CD4-positive, alpha-beta T cell treated with Interleukin-15 for 4 hours (primary cell): ENCODE measurements around the gene IL11RA.
A peak's percentile ranks its signal among the peaks of the same experiment; 100 is the strongest.

Experiments used
- DNase-seq: peaks from one replicate; pipeline ENCODE4 v3.0.0-alpha.2; 2020; ENCODE audit warnings: low spot score

The IL11RA gene

DNA sequence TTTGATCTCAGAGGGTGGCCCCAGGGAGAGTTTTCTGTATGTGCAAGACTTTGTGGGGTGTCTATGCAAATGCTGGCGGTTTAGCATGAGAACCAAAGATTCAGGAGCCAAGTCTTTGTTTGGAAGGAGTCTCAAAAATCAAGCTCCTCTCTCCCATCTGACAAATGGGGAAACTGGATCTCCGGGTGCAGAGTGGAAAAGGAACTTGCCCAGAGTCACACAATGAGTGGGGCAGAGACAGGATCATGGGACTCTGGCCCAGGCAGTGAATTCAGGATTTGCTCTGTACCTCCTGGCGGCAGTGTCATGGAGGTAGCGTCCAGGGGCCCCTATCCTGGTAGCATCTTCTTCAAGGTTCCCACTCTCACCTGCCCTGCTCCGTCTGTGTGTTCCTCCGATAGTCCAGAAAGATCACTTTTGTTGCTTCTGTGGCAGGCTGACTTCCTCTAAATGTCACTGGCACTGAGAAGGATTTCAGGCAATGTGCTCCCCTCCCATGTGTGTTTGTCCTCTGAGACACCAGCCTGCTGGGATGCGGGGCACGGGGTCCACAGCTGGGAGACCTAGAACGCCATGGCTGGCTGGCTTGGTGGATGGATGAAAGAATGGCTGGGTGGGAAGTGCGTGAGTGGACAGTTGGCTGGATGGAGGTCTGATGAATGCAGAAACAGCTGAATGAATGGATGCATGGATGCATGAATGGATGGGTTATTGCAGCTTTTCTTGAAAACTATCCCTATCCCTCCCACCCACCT is 35.5 kb downstream of the IL11RA start:
- DNase-seq: no peak

- DNase-seq: no peak
Measured at GRCh38 chr9:34688329-34689115, 36.5 kb downstream of the IL11RA start.

GRCh38 chr9:34689116-34689470 is 37.1 kb downstream of the IL11RA start:
- no peak for DNase-seq

- no peak for DNase-seq
Measured at GRCh38 chr9:34689512-34689911, 37.5 kb downstream of the IL11RA start.

DNA sequence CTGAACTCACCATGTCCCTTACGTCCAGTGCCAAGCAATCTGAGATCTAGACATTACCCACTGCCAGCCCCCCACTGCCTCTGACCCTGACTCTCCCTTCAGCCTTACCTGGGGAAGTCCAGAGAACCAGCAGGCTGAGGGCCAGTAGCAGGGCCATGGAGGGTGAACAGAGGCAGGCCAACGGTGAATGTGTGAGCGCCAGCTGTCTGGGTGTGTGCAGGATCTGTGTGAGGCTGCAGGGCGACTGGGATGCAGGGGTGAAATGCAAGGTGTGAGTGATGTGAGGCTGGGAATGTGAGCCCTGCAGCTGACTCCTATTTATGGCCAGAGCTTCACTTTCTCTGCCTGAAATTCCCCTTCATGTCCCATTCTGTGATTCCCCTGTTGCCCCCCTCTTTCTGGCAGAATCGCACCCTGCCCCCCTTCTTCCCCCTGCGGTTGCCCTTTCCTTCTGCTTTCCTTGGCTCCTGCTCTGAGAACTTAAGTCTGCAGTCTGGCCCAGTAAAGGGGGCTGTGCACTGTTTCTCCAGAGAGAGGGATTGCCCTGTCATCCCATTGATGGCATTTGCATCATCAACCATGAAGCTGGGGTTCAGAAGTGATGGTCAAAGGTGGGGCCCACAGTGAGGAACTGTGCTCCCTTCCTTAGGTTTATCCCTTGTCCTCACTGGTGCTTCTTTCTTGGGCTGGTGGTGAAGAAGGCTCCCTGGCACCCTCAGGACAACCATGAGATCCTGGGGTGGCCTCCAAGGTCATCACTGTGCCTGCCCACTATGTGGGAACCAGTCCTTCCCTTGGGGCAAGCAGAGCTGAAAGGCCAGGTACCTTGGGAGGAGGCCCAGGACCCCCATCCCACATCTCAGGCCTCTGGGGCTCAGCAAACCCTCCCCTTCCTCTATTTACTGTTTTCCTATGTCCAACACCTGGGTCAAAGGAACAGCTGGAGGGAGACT is 39.3 kb downstream of the IL11RA start, which contains the start of gene CCL19:
Gene CCL19 (minus strand): TSS at position 294 of the 953 bp plus-strand sequence. CDS start 137 bp downstream, at position 157.
- DNase-seq: no peak

DNA sequence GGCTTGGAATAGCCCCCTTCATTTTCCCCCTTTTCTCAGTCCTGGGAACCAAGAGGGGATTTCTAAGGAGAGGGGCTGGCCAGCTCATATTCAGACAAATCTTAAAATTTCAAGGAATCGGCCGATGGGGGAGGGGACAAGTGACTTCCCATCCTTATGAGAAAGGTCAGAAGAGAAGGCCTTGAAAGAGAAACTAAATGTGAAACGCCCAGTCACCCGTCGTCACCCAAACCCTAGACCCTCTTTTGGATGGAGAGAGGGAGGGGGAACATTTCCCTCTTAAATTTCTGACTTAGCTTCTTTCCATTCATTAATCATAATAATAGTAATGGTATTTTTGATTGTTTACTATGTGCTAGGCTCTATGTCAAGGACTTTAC is 39.9 kb downstream of the IL11RA start:
- DNase-seq: no peak

DNA sequence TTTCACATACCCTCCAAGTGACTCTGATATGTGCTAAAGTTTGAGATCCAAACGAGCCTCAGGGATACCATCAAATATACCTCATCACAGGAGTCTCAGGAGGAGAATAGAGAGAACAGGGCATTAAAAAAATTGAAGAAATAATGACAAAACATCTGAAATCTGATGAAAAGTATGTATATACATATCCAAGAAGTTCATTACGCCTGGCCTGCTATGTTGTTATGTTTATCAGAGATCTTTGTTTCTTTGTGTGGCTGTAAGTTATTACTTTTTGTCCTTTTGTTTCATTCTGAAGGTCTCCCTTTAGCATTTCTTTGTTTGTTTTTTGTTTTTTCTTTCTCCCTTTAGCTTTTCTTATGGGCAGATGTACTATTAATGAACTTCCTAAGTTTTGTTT is 41.6 kb downstream of the IL11RA start:
- DNase-seq: no peak

GRCh38 chr9:34694811-34695210 is 42.8 kb downstream of the IL11RA start:
- no peak for DNase-seq

- DNase-seq: peak; percentile 77
Measured at GRCh38 chr9:34701023-34701768, 49.2 kb downstream of the IL11RA start.

GRCh38 chr9:34701769-34702736 is 50.1 kb downstream of the IL11RA start:
- peak; percentile 83 for DNase-seq

DNA sequence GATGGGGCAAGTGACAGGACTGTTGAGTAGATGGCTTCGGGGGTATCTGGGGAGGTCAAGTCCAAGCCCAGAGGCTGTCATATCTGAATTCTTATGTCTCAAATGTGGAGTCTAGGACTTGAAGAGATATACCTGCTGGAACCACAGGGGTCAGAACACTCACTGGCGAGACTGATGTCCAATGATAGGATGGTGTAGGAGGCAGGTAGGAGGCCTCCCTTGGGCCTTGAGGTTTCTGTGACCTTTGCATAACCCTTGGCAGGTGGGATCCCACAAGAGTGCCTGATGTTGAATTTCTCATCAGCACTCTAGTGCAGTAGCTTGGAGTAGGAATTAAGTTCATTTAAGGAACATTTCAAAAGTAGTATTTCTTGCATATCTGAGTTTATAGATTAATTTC is 55.1 kb downstream of the IL11RA start:
- DNase-seq: no peak

- no peak for DNase-seq
Measured at GRCh38 chr9:34709196-34709978, 57.4 kb downstream of the IL11RA start.

DNA sequence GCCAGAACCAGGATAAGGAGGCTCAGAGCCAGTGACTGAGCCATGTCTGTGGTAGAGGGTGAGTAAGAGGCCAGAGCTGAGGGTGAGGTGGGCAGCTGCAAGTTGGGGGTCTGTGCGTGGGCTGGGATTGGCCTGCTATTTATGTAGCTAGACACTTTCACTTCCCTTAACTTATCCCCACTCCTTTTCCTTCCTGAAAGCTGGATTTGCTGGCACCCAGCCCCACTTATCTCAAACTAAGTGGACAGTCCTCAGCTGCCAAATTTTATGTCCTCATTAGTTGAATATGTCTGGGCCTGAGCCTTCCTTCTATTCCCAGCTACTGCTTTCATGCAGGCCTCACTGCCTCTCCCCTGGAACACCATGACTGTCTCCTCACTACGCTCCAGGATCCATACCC is 58.0 kb downstream of the IL11RA start, which contains the start of gene CCL21:
Gene CCL21 (minus strand): TSS at position 114 of the 400 bp plus-strand sequence. CDS start 70 bp downstream, at position 44.
- no peak for DNase-seq
